Activated T-helper 2 cell treated with anti-CD3 and anti-CD28 coated beads, Interferon-gamma antibody, Interleukin-2, Interleukin-4, amounts not matched to agents 10 μg/mL and 5 μg/mL and 100 μg/mL, durations not matched to agents 14 hours and 24 hours and 36 hours (primary cell): ENCODE results near the gene ZNF800. TPM values are rescaled to one million over a fixed set of nuclear protein-coding genes. Genes with fewer than 3 reads are reported as not detected.
"Not testable (repeated sequence)": the region's sequence is repeated elsewhere in the genome, so short reads cannot be mapped to it uniquely, and the experiment has no call there.

Experiments
- DNase-seq: peaks from one replicate; pipeline ENCODE4 v3.0.0; 2021; ENCODE audit warnings: low spot score
- H3K27ac Mint-ChIP-seq: one replicate; pipeline ENCODE4 v1.8.0; 2021; ENCODE audit warnings: mixed read lengths
- H3K27me3 Mint-ChIP-seq: one replicate; pipeline ENCODE4 v1.8.0; 2021; ENCODE audit warnings: low read depth, mixed read lengths
- H3K36me3 Mint-ChIP-seq: one replicate; pipeline ENCODE4 v1.8.0; 2021; ENCODE audit warnings: low read depth, mixed read lengths
- H3K4me1 Mint-ChIP-seq: one replicate; pipeline ENCODE4 v1.8.0; 2021; ENCODE audit warnings: low read depth, mixed read lengths
- H3K4me3 Mint-ChIP-seq: one replicate; pipeline ENCODE4 v1.8.0; 2021; ENCODE audit warnings: low read depth, mild to moderate bottlenecking, moderate library complexity, mixed read lengths
- H3K9me3 Mint-ChIP-seq: one replicate; pipeline ENCODE4 v1.8.0; 2021; ENCODE audit warnings: mixed read lengths
- intact Hi-C: fragments of 100-400 bp; cut with micrococcal nuclease; formaldehyde crosslinking; loops from one replicate; pipeline ENCODE4 v1.15.1; 2023
- total RNA-seq: library from RNA; stranded (reverse); gene quantifications from 2 replicates; pipeline ENCODE4 v1.2.3, GENCODE V29; 2022

ZNF800 gene
- total RNA-seq = 40.2 and 40.8 TPM in 2 replicates

DNA sequence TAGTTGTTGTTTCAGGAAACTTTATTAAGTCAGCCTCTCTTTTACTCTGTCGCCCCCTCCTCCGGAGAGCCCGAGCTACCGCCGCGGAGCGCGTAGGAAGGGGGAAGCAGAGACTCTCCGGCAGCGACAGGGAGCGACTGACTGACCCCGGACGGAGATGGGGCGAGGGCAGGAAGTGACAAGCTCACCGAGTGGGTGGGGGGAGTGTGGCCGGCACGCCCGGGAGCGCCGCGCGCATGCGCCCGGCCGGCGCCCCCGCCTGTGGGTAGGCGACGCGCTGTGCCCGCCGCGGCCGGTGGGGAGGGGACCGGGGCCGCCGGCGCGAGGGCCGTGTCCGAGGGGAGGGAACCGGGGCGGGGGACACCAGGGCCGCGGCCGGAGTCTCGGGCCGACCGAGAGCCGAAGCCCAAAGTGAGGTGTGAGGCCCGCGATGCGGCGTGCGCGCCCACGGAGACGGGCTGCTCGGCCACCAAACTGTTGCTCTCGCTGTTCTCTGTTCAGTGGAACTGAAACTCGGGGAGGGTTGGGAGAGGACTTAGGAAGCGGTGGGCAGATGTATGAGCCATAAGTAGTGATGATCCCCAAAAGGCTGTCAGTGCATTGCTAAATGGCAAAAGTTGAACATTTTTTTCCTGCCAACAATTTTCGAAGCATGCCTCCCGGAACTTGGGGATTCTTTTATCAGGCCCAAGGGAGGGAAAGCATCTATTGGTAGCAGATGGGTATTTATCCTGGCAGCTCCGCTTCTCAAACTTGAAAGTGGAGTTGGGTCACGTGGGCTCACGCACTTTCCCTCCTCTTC, at the start of gene ZNF800:
TSS of gene ZNF800 (minus strand) at position 143 of the 802 bp plus-strand sequence. CDS start 1,151 bp downstream, outside the sequence.
- peaks cover 58% of the 10 kb centered on the region for H3K4me1 Mint-ChIP-seq
- H3K27me3 Mint-ChIP-seq = no peaks in the 10 kb centered on the region
- H3K36me3 Mint-ChIP-seq = peaks cover 43% of the 10 kb centered on the region
- H3K9me3 Mint-ChIP-seq = peaks cover 12% of the 10 kb centered on the region
- intact Hi-C loops = loop anchor here (2.0 to 5.0 kb wide), 5 partner anchors 40 to 260 kb away; partner anchors contain the start of genes ARF5, GCC1, GRM8 and SND1
- DNase-seq = peak; percentile 86
- peak within 1 kb of the TSS; percentile 92 for H3K27ac Mint-ChIP-seq
- H3K4me3 Mint-ChIP-seq = peak within 1 kb of the TSS; percentile 92

DNA sequence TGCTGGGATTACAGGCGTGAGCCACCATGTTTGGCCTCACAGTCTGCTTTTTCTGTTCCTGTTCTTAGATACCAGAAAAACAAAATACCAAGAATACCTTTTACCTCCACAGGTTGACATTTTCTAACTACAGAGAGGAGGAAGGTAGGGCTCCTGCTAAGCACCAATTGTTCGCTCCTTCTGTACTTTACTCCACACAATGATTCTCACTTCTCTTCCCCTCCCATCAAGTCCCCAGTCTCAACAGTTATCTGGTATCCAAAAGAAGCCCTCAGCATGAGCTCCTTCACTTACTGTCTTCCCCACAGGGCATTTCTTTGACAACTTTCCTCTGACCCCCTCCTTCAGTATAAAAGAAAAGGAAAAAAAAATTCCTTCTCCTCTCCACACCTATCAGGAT, 47.7 kb upstream of the ZNF800 start:
- DNase-seq = no peak
- Mint-ChIP-seq H3K9me3 (no peaks in the 10 kb centered on the region), H3K27ac (no peak overlapping the region), H3K4me1 (no peaks in the 10 kb centered on the region), H3K4me3 (no peak overlapping the region), H3K36me3 (no peaks in the 10 kb centered on the region), H3K27me3 (peaks cover 33% of the 10 kb centered on the region)
- intact Hi-C loops = no loop called here

DNA sequence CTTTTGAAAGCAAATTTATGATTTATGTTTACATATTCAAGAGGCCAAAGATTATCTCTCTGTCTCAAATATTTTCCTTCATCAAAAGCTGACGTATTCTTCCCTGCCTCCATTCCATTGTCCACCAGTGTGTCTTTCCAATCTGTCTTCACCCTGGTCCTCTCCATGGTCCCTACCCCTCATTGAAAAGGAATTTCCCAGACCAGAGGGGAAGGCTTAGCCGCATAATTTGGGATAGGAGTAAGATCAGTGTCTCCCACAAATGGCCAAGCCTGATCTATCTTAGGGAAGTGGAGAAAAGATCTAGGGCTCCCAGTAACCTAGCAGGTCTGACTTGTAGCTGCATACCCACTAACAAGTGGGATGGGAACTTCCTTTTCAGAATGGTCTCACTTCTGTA, 46.3 kb upstream of the ZNF800 start:
- H3K4me1 Mint-ChIP-seq = no peaks in the 10 kb centered on the region

DNA sequence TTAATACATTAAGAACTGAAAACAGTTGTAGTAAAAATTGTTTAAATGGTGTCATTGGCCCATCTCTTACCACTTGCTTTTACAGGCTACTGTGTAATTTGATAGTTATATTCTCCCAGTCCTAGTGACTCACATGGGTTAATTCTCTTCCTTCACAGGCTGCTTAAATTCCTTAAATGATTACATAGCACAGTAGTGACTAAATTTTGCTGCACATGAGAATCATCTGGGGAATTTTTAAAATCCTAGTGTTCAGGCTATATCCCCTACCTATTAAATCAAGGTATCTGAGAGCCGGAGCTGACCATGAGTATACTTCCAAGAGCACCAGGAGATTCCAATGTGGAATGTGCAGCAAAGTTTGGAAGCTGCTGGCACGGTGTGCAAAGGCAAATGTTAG, 45.3 kb upstream of the ZNF800 start:
- DNase-seq = no peak
- no peak overlapping the region for H3K4me3 Mint-ChIP-seq
- no peak overlapping the region for H3K27ac Mint-ChIP-seq
- intact Hi-C loops = no loop called here
- H3K36me3 Mint-ChIP-seq = no peaks in the 10 kb centered on the region
- no peaks in the 10 kb centered on the region for H3K4me1 Mint-ChIP-seq
- H3K27me3 Mint-ChIP-seq = peaks cover 32% of the 10 kb centered on the region
- H3K9me3 Mint-ChIP-seq = no peaks in the 10 kb centered on the region

More for the DNA sequence above, 46.3 kb upstream of the ZNF800 start:
- DNase-seq = no peak
- H3K36me3 Mint-ChIP-seq = no peaks in the 10 kb centered on the region
- intact Hi-C loops = no loop called here
- H3K4me3 Mint-ChIP-seq = no peak overlapping the region
- H3K27ac Mint-ChIP-seq = no peak overlapping the region
- peaks cover 34% of the 10 kb centered on the region for H3K27me3 Mint-ChIP-seq
- no peaks in the 10 kb centered on the region for H3K9me3 Mint-ChIP-seq

DNA sequence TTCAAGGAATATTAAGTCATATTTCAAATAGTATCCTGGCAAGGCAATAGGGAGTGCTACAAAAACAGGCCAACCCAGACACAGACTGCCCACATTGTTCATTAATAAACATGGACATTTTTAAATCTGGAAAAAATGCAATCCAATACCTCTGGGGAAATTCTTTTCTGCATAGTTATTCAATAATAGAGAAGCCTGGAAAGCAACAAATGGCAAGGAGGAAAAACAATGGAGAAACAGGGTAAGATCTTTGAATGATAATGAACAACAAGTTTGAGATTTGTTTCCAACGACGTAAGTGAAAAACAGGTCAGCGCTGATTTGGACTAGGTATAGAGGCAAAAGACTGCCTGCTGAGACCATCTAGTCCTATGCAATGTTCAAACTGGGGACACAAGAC, 44.7 kb upstream of the ZNF800 start:
- Mint-ChIP-seq H3K36me3 (no peaks in the 10 kb centered on the region), H3K27me3 (peaks cover 26% of the 10 kb centered on the region), H3K27ac (no peak overlapping the region), H3K4me1 (no peaks in the 10 kb centered on the region), H3K4me3 (no peak overlapping the region), H3K9me3 (no peaks in the 10 kb centered on the region)
- intact Hi-C loops = no loop called here
- DNase-seq = no peak

DNA sequence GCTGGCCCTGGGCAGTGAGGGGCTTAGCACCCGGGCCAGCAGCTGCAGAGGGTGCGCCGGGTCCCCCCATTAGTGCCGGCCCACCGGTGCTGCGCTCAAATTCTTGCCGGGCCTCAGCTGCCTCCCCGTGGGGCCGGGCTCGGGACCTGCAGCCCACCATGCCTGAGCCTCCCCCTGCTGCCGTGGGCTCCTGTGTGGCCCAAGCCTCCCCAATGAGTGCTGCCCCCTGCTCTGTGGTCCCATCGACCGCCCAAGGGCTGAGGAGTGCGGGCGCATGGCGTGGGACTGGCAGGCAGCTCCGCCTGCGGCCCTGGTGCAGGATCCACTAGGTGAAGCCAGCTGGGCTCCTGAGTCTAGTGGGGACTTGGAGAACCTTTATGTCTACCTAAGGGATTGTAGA, 36.8 kb upstream of the ZNF800 start:
- intact Hi-C loops, DNase-seq, H3K9me3 Mint-ChIP-seq, H3K27ac Mint-ChIP-seq, H3K4me3 Mint-ChIP-seq, H3K36me3 Mint-ChIP-seq, H3K4me1 Mint-ChIP-seq: not testable (repeated sequence)
- peaks cover 13% of the 10 kb centered on the region for H3K27me3 Mint-ChIP-seq

- intact Hi-C loops = no loop called here
- no peak for DNase-seq
- H3K4me1 Mint-ChIP-seq = peaks cover 24% of the 10 kb centered on the region
These were observed 26.7 kb upstream of the ZNF800 start for GRCh38 chr7:127419196-127419595.

GRCh38 chr7:127418459-127418858, 26.0 kb upstream of the ZNF800 start:
- intact Hi-C loops = no loop called here

More at GRCh38 chr7:127419196-127419595, 26.7 kb upstream of the ZNF800 start:
- H3K27ac Mint-ChIP-seq = no peak overlapping the region
- H3K36me3 Mint-ChIP-seq = peaks cover under 1% of the 10 kb centered on the region
- H3K4me3 Mint-ChIP-seq = no peak overlapping the region
- H3K9me3 Mint-ChIP-seq = peaks cover 5% of the 10 kb centered on the region
- peaks cover 19% of the 10 kb centered on the region for H3K27me3 Mint-ChIP-seq

DNA sequence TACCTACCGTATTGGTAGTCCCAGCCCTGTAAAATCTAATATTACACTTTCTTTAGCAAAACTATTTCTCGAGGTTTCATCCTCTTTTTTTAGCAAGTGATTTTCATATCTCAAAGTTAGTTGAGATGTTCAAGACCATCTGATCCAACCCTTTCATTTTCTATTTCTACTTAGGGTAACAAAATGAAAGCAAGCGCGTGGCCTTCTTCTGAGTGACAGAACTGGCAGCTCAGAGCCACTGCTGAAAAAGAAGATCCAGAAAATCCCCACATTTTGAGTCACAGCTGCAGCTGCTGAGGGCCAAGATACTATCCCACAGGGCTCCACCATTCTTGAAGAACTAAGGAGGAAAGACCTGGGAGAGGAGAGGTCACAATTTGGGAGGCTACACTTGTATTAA, 24.8 kb upstream of the ZNF800 start:
- Mint-ChIP-seq H3K27ac (no peak overlapping the region), H3K4me3 (no peak overlapping the region), H3K4me1 (peaks cover 36% of the 10 kb centered on the region), H3K27me3 (peaks cover 13% of the 10 kb centered on the region), H3K9me3 (peaks cover 5% of the 10 kb centered on the region), H3K36me3 (peaks cover 2% of the 10 kb centered on the region)
- intact Hi-C loops = no loop called here
- no peak for DNase-seq

More at GRCh38 chr7:127418459-127418858, 26.0 kb upstream of the ZNF800 start:
- peaks cover 2% of the 10 kb centered on the region for H3K36me3 Mint-ChIP-seq
- no peak overlapping the region for H3K4me3 Mint-ChIP-seq
- H3K27ac Mint-ChIP-seq = no peak overlapping the region
- H3K27me3 Mint-ChIP-seq = peaks cover 13% of the 10 kb centered on the region
- peaks cover 5% of the 10 kb centered on the region for H3K9me3 Mint-ChIP-seq
- H3K4me1 Mint-ChIP-seq = peaks cover 31% of the 10 kb centered on the region
- no peak for DNase-seq

DNA sequence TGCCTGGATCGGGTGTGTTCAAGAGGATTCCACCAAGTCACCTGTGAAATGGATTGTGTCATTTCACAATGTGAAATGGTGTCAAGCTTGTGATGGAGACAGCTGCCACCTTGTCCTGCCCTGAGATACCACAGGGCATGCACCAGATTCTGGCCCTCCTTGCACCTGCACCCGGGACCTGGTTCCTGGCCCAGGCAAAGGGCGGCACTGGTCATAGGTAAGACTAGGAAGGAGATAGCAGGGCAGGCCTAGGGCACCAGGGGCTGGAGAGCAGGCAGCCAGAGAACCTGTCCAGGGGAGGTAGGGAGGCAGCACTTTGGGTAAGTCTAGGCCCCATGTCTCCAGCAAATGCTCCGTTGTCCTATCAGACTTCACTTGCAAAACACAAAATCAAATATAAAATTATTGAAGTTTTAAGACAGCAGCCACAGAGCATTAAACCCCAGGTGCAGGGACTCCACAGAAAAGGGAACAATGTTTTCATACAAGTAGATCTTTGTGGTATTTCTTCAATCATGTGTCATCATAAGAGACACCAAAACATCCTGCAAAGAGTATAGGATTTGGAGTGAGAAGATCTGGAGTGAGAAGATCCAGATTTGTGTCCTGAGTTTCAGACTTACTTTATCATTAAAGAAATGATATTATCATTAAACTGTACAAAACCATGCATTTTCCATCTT, 22.7 kb upstream of the ZNF800 start:
- peaks cover 24% of the 10 kb centered on the region for H3K27me3 Mint-ChIP-seq
- no peak for DNase-seq
- no peak overlapping the region for H3K27ac Mint-ChIP-seq
- H3K9me3 Mint-ChIP-seq = peaks cover 5% of the 10 kb centered on the region
- peaks cover 36% of the 10 kb centered on the region for H3K4me1 Mint-ChIP-seq
- H3K4me3 Mint-ChIP-seq = no peak overlapping the region
- H3K36me3 Mint-ChIP-seq = peaks cover 2% of the 10 kb centered on the region
- intact Hi-C loops = no loop called here

DNA sequence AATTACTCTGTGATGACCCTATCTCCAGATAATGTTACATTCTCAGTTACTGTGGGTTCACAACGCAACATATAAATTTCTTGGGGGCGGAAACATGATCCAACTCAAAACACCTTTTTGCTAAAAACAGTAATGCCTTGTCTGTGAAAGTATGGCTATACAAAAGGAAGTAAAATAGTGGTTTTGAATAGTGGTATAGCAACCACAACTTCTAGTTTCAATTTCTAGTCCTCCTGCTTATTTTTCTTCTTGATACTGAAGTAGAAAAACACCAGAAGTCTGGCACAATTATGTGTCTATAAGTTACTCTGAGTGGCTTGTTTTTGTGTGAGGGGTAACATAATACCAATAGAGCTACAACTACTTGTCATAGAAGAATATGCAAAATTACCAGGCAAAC, 21.5 kb upstream of the ZNF800 start:
- Mint-ChIP-seq H3K4me3 (no peak overlapping the region), H3K27ac (no peak overlapping the region), H3K4me1 (peaks cover 39% of the 10 kb centered on the region), H3K9me3 (peaks cover 5% of the 10 kb centered on the region), H3K27me3 (peaks cover 25% of the 10 kb centered on the region), H3K36me3 (peaks cover 2% of the 10 kb centered on the region)
- intact Hi-C loops = loop anchor here (1.0 to 5.0 kb wide), 3 partner anchors 19 to 67 kb away; no protein-coding TSS in a partner anchor
- no peak for DNase-seq

- no peak overlapping the region for H3K4me3 Mint-ChIP-seq
These were observed 20.8 kb upstream of the ZNF800 start for GRCh38 chr7:127413326-127413725.

DNA sequence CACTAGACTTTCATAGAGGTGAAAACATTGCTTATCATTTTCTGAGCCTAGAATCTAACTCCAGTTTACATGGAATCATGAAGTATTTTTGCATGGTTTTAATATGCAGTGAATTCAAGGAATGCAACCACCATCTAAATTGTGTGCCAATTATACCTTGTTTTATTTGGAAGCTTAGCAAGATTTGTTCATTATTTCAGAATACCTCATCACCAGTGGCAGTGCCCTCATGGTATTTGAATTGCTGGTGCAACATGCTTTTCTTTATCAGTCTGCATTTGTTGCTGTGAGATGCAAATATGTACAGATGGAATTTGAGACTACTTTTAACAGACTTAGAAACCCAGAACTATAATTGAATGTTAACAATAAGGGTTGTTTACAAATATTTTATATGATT, 18.7 kb upstream of the ZNF800 start:
- intact Hi-C loops = loop anchor here (5.0 kb wide), 1 partner anchor 64 kb away; no protein-coding TSS in a partner anchor
- Mint-ChIP-seq H3K27ac (no peak overlapping the region), H3K27me3 (peaks cover 34% of the 10 kb centered on the region), H3K4me3 (no peak overlapping the region), H3K9me3 (no peaks in the 10 kb centered on the region), H3K4me1 (peaks cover 27% of the 10 kb centered on the region), H3K36me3 (peaks cover 2% of the 10 kb centered on the region)
- no peak for DNase-seq

More at GRCh38 chr7:127413326-127413725, 20.8 kb upstream of the ZNF800 start:
- peaks cover under 1% of the 10 kb centered on the region for H3K9me3 Mint-ChIP-seq
- peaks cover 26% of the 10 kb centered on the region for H3K27me3 Mint-ChIP-seq
- H3K27ac Mint-ChIP-seq = no peak overlapping the region
- no peak for DNase-seq
- intact Hi-C loops = loop anchor here (5.0 kb wide), 1 partner anchor 66 kb away; no protein-coding TSS in a partner anchor
- H3K36me3 Mint-ChIP-seq = peaks cover 2% of the 10 kb centered on the region
- peaks cover 38% of the 10 kb centered on the region for H3K4me1 Mint-ChIP-seq
